ENCODE data around the gene NDUFS6. TPM values are rescaled to one million over a fixed set of nuclear protein-coding genes. Genes with fewer than 3 reads are reported as not detected.

Gene NDUFS6
- polyA plus RNA-seq, 2 of the 4 experiments (the other 2 are of a cell fraction), result 76.0 to 192 TPM

GRCh38 chr5:1807451-1808185 lies 6.4 kb downstream of the NDUFS6 start:
- CTCF ChIA-PET, result interaction anchor here (0.6 to 1.0 kb wide), 2 partner anchors 17 to 230 kb away, joined by 3 read pairs; no protein-coding TSS in a partner anchor
- POLR2A ChIA-PET, result no interaction called here
- Histone ChIP-seq H3K4me1 (peaks cover 2% of the 10 kb centered on the region; the same call in 1 of the 3 replicates), H3K4me2 (no peak overlapping the region), H3K27ac (no peak overlapping the region), H3K4me3 (no peak overlapping the region), H3K9me3 (no peaks in the 10 kb centered on the region)
- FAIRE-seq (no peak), ATAC-seq (no peak), DNase-seq (ENCODE audit: low read depth in 1 of 2, low spot score in 1 of 2) (no peak)
- 91% methylated on average over 18 of the region's 20 CpGs for WGBS (ENCODE audit: missing lambda C conversion rate)
- TF ChIP-seq EHMT2 (IDR thresholded peaks at IDR 0.05; ENCODE audit: low read depth), result no peak
- no peak for TF ChIP-seq HDAC2 (IDR thresholded peaks at IDR 0.05)
- no peak for TF ChIP-seq HES2 (IDR thresholded peaks at IDR 0.05)
- no peak for TF ChIP-seq RAD21 (conservative IDR thresholded peaks at IDR 0.05 in 1 of 2, IDR thresholded peaks at IDR 0.05 in 1 of 2)
- no peak for TF ChIP-seq HMGXB4 (CRISPR knock-in tag; IDR thresholded peaks at IDR 0.05; ENCODE audit: borderline replicate concordance)
- no peak for TF ChIP-seq CHD2 (IDR thresholded peaks at IDR 0.05; ENCODE audit: low read length, partially characterized antibody)
- TF ChIP-seq HOXA7 (CRISPR knock-in tag; IDR thresholded peaks at IDR 0.05), result no peak
- TF ChIP-seq HOXB13 (CRISPR knock-in tag; IDR thresholded peaks at IDR 0.05; ENCODE audit: low read depth), result no peak
- no peak for TF ChIP-seq CHD4 (IDR thresholded peaks at IDR 0.05; ENCODE audit: borderline replicate concordance)
- no peak for TF ChIP-seq TP53 (CRISPR knock-in tag; IDR thresholded peaks at IDR 0.05)

- Histone ChIP-seq H3K4me1 (no peaks in the 10 kb centered on the region), H3K9me3 (no peaks in the 10 kb centered on the region), H3K4me3 (no peak overlapping the region), H3K4me2 (no peak overlapping the region), H3K27ac (no peak overlapping the region)
- FAIRE-seq (no peak), ATAC-seq (no peak), DNase-seq (ENCODE audit: low read depth in 1 of 2, low spot score in 1 of 2) (no peak)
- WGBS (ENCODE audit: missing lambda C conversion rate), result 80% methylated on average over 3 of the region's 3 CpGs
- ChIA-PET POLR2A (no interaction called here), CTCF (interaction anchor here (1.0 kb wide), 1 partner anchor 16 kb away, joined by 3 read pairs; no protein-coding TSS in a partner anchor)
- TF ChIP-seq E2F6 (IDR thresholded peaks at IDR 0.05; ENCODE audit: borderline replicate concordance, low read depth) (no peak), HMGXB4 (CRISPR knock-in tag; IDR thresholded peaks at IDR 0.05; ENCODE audit: borderline replicate concordance) (no peak), HOXB13 (CRISPR knock-in tag; IDR thresholded peaks at IDR 0.05; ENCODE audit: low read depth) (no peak), CEBPB (IDR thresholded peaks at IDR 0.05) (no peak)
These were observed 7.2 kb downstream of the NDUFS6 start for GRCh38 chr5:1808439-1808838.

GRCh38 chr5:1809416-1810035 lies 8.3 kb downstream of the NDUFS6 start:
- Histone ChIP-seq H3K9me3 (no peaks in the 10 kb centered on the region), H3K4me3 (no peak overlapping the region), H3K4me2 (no peak overlapping the region), H3K4me1 (no peaks in the 10 kb centered on the region), H3K27ac (no peak overlapping the region)
- CTCF ChIA-PET, result interaction anchor here (0.9 to 1.6 kb wide), 2 partner anchors 10 to 15 kb away, joined by 3 to 4 read pairs; no protein-coding TSS in a partner anchor
- no peak for TF ChIP-seq CHD2 (IDR thresholded peaks at IDR 0.05; ENCODE audit: low read length, partially characterized antibody)
- no peak for TF ChIP-seq SMC3 (IDR thresholded peaks at IDR 0.05)
- no peak for TF ChIP-seq RFX5 (IDR thresholded peaks at IDR 0.05)
- no peak for TF ChIP-seq EHMT2 (IDR thresholded peaks at IDR 0.05; ENCODE audit: low read depth)
- no peak for TF ChIP-seq NPAS2 (CRISPR knock-in tag; IDR thresholded peaks at IDR 0.05; ENCODE audit: borderline replicate concordance)
- TF ChIP-seq HOXA7 (CRISPR knock-in tag; IDR thresholded peaks at IDR 0.05), result no peak
- no peak for TF ChIP-seq ZC3H11A (IDR thresholded peaks at IDR 0.05)
- no peak for TF ChIP-seq ATOH8 (CRISPR knock-in tag; IDR thresholded peaks at IDR 0.05; ENCODE audit: low read depth)
- no peak for TF ChIP-seq USF2 (IDR thresholded peaks at IDR 0.05)
- no peak for TF ChIP-seq POLR2AphosphoS2 (conservative IDR thresholded peaks at IDR 0.05; ENCODE audit: low read length)
- TF ChIP-seq RNF2 (IDR thresholded peaks at IDR 0.05; ENCODE audit: borderline replicate concordance, low read depth), result no peak
- no peak for TF ChIP-seq FOSB (CRISPR knock-in tag; IDR thresholded peaks at IDR 0.05)
- ATAC-seq (no peak), DNase-seq (ENCODE audit: low read depth in 1 of 2, low spot score in 1 of 2) (no peak), FAIRE-seq (no peak)
- POLR2A ChIA-PET, result no interaction called here
- 91% methylated on average over 30 of the region's 32 CpGs for WGBS (ENCODE audit: missing lambda C conversion rate)

Data from A549 (cell line).